Hepatocyte (in vitro differentiated cells): ENCODE measurements around the gene ATG14. TPM values are rescaled to one million over a fixed set of nuclear protein-coding genes. Genes with fewer than 3 reads are reported as not detected.
A peak's percentile ranks its signal among the peaks of the same experiment; 100 is the strongest.

Source experiments
- DNase-seq: peaks from one replicate; pipeline ENCODE4 v3.0.0-alpha.2; 2016; ENCODE audit warnings: low spot score
- H2AFZ ChIP-seq: fragments of 200-600 bp; sonication (generic); 2 replicates; pipeline ENCODE4 v1.6.0; 2016; ENCODE audit warnings: antibody characterized with exemption, mild to moderate bottlenecking
- H3K27ac ChIP-seq: fragments of 200-600 bp; sonication (generic); 2 replicates; pipeline ENCODE4 v1.5.1; 2016; ENCODE audit warnings: mild to moderate bottlenecking
- H3K27me3 ChIP-seq: fragments of 200-600 bp; sonication (generic); 2 replicates; pipeline ENCODE4 v1.6.1; 2016
- H3K36me3 ChIP-seq: fragments of 200-600 bp; sonication (generic); replicated peaks from 2 replicates; pipeline ENCODE4 v1.5.1; 2016; ENCODE audit warnings: low read depth; ENCODE audit not compliant: insufficient read depth
- H3K4me1 ChIP-seq: fragments of 200-600 bp; sonication (generic); 2 replicates; pipeline ENCODE4 v1.5.1; 2016; ENCODE audit warnings: mild to moderate bottlenecking, moderate library complexity; ENCODE audit not compliant: insufficient read depth
- H3K4me2 ChIP-seq: fragments of 200-600 bp; sonication (generic); 2 replicates; pipeline ENCODE4 v1.6.0; 2016
- H3K4me3 ChIP-seq: fragments of 200-600 bp; sonication (generic); 2 replicates; pipeline ENCODE4 v1.5.1; 2016; ENCODE audit warnings: mild to moderate bottlenecking
- H3K79me2 ChIP-seq: fragments of 200-600 bp; sonication (generic); 2 replicates; pipeline ENCODE4 v1.6.0; 2017; ENCODE audit warnings: mild to moderate bottlenecking
- H3K9me2 ChIP-seq: fragments of 200-600 bp; sonication (generic); replicated peaks from 2 replicates; pipeline ENCODE4 v1.6.0; 2017; ENCODE audit warnings: mild to moderate bottlenecking; ENCODE audit not compliant: insufficient read depth
- H3K9me3 ChIP-seq: fragments of 200-600 bp; sonication (generic); 2 replicates; pipeline ENCODE4 v1.5.1; 2016; ENCODE audit warnings: low read depth, mild to moderate bottlenecking
- H4K20me1 ChIP-seq: fragments of 200-600 bp; sonication (generic); 2 replicates; pipeline ENCODE4 v1.6.0; 2016; ENCODE audit warnings: mild to moderate bottlenecking; ENCODE audit not compliant: insufficient read depth, poor library complexity, severe bottlenecking
- CTCF ChIP-seq: fragments of 200-600 bp; sonication (generic); IDR thresholded peaks from 2 replicates; pipeline ENCODE4 v1.5.1; 2016; ENCODE audit warnings: antibody characterized with exemption, mild to moderate bottlenecking; ENCODE audit not compliant: poor library complexity
- EZH2 ChIP-seq: fragments of 200-600 bp; sonication (generic); IDR thresholded peaks from 2 replicates; pipeline ENCODE4 v1.6.1; 2016; ENCODE audit warnings: antibody characterized with exemption, mild to moderate bottlenecking, borderline replicate concordance
- EZH2phosphoT487 ChIP-seq: fragments of 200-600 bp; sonication (generic); IDR thresholded peaks from one replicate; pipeline ENCODE4 v1.6.1; 2018; ENCODE audit warnings: antibody characterized with exemption, mild to moderate bottlenecking, low read depth, moderate library complexity; ENCODE audit not compliant: unreplicated experiment, severe bottlenecking
- WGBS: methylation state at CpG from one replicate; pipeline ENCODE4 v1.1.6; 2016; ENCODE audit warnings: low lambda C conversion rate; ENCODE audit errors: missing lambda C conversion rate; 5-methylcytosine and 5-hydroxymethylcytosine counted together
- polyA plus RNA-seq: library from polyadenylated mRNA; unstranded; fragments of >200 nt; fragmentation: Nextera tagmentation; extraction: Ambion mirVana; gene quantifications from 2 replicates; pipeline ENCODE4 v1.2.1, GENCODE V29; 2016
- total RNA-seq: library from RNA; depleted of rRNA; stranded (reverse); fragments of >200 nt; gene quantifications from 2 replicates; pipeline ENCODE4 v1.2.3, GENCODE V29; 2014

The ATG14 gene
- total and polyA plus RNA-seq, 2 experiments from 2014 or later, result 3.3 to 16.6 TPM

GRCh38 chr14:55354500-55354899 lies 57.1 kb downstream of the ATG14 start:
- Histone ChIP-seq H3K27me3 (no peaks in the 10 kb centered on the region), H3K79me2 (peaks cover 22% of the 10 kb centered on the region), H3K4me2 (no peak overlapping the region), H3K9me2 (no peaks in the 10 kb centered on the region), H3K36me3 (no peaks in the 10 kb centered on the region), H2AFZ (no peak overlapping the region), H4K20me1 (no peaks in the 10 kb centered on the region), H3K4me3 (no peak overlapping the region), H3K9me3 (no peaks in the 10 kb centered on the region), H3K4me1 (no peaks in the 10 kb centered on the region), H3K27ac (peak overlapping the region; percentile 38)
- DNase-seq, result peak; percentile 76
- TF ChIP-seq EZH2 (no peak), EZH2phosphoT487 (no peak), CTCF (peak; percentile 71)
- 59% methylated on average over 5 of the region's 5 CpGs for WGBS

GRCh38 chr14:55353686-55354467 lies 57.8 kb downstream of the ATG14 start:
- Histone ChIP-seq H4K20me1 (no peaks in the 10 kb centered on the region), H3K4me2 (no peak overlapping the region), H3K9me2 (no peaks in the 10 kb centered on the region), H3K9me3 (no peaks in the 10 kb centered on the region), H3K27ac (peak overlapping the region; percentile 38), H3K4me1 (no peaks in the 10 kb centered on the region), H3K79me2 (peaks cover 28% of the 10 kb centered on the region), H3K36me3 (no peaks in the 10 kb centered on the region), H3K4me3 (no peak overlapping the region), H3K27me3 (no peaks in the 10 kb centered on the region), H2AFZ (no peak overlapping the region)
- DNase-seq, result no peak
- 91% methylated on average over 11 of the region's 11 CpGs for WGBS
- TF ChIP-seq CTCF, result no peak

DNA sequence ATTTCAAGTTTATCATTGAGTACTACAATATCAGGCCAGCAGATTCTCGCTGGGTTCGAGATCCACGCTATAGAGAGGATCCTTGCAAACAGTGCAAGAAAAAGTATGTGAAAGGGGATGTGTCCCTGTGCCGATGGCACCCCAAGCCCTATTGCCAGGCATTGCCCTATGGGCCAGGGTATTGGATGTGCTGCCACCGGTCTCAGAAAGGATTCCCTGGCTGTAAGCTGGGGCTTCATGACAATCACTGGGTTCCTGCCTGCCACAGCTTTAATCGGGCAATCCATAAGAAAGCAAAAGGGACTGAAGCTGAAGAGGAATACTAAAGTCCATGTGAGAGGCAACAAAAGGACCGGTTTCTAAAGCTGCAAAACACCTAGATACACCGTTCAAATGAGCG lies 59.4 kb downstream of the ATG14 start:
- Histone ChIP-seq H4K20me1 (no peaks in the 10 kb centered on the region), H3K4me3 (no peak overlapping the region), H3K4me1 (no peaks in the 10 kb centered on the region), H3K27ac (no peak overlapping the region), H3K4me2 (no peak overlapping the region), H3K79me2 (peaks cover 45% of the 10 kb centered on the region), H2AFZ (no peak overlapping the region), H3K27me3 (no peaks in the 10 kb centered on the region), H3K9me2 (no peaks in the 10 kb centered on the region), H3K9me3 (no peaks in the 10 kb centered on the region), H3K36me3 (no peaks in the 10 kb centered on the region)
- WGBS, result 94% methylated on average over 9 of the region's 9 CpGs
- DNase-seq, result no peak
- TF ChIP-seq CTCF (no peak), EZH2phosphoT487 (no peak), EZH2 (no peak)
